Cardiac muscle cell (in vitro differentiated cells and primary cell): ENCODE measurements around the gene ARID4A. TPM values are rescaled to one million over a fixed set of nuclear protein-coding genes. Genes with fewer than 3 reads are reported as not detected.
"Not testable (repeated sequence)": the region's sequence is repeated elsewhere in the genome, so short reads cannot be mapped to it uniquely, and the experiment has no call there.

Experiments used
- DNase-seq, 2 donors: peaks; one replicate each; pipeline versions ENCODE4 v3.0.0 to v3.0.0-alpha.2; 2010 to 2017; ENCODE audit warnings: low read depth in 1 of 2, low spot score in 1 of 2
- H3K27ac ChIP-seq: fragments of 200-600 bp; sonication (generic); 2 replicates; pipeline ENCODE4 v1.5.1; 2016
- H3K27me3 ChIP-seq: fragments of 200-600 bp; sonication (generic); 2 replicates; pipeline ENCODE4 v1.6.0; 2016; ENCODE audit warnings: control low read depth
- H3K36me3 ChIP-seq: fragments of 200-600 bp; sonication (generic); 2 replicates; pipeline ENCODE4 v1.5.1; 2016; ENCODE audit warnings: control low read depth
- H3K4me1 ChIP-seq: fragments of 200-600 bp; sonication (generic); 2 replicates; pipeline ENCODE4 v1.8.1; 2017; ENCODE audit warnings: low read depth, mild to moderate bottlenecking, mixed run types
- H3K4me3 ChIP-seq: fragments of 200-600 bp; sonication (generic); 2 replicates; pipeline ENCODE4 v1.5.1; 2016; ENCODE audit warnings: mild to moderate bottlenecking
- H3K9me3 ChIP-seq: fragments of 200-600 bp; sonication (generic); 2 replicates; pipeline ENCODE4 v1.5.1; 2017; ENCODE audit warnings: low read depth, mild to moderate bottlenecking, control low read depth
- polyA plus RNA-seq: library from polyadenylated mRNA; unstranded; fragments of >200 nt; fragmentation: Nextera tagmentation; extraction: Ambion mirVana; gene quantifications from 2 replicates; pipeline ENCODE4 v1.2.1, GENCODE V29; 2016
- total RNA-seq: library from RNA; depleted of rRNA; stranded (reverse); fragments of >200 nt; gene quantifications from 2 replicates; pipeline ENCODE4 v1.2.3, GENCODE V29; 2016
- TF ChIP-seq, protein P1 (sequence below): IDR thresholded peaks from 2 replicates; pipeline ENCODE4 v1.5.1; 2012; ENCODE audit warnings: low read depth, mild to moderate bottlenecking, low read length

Gene ARID4A, protein sequence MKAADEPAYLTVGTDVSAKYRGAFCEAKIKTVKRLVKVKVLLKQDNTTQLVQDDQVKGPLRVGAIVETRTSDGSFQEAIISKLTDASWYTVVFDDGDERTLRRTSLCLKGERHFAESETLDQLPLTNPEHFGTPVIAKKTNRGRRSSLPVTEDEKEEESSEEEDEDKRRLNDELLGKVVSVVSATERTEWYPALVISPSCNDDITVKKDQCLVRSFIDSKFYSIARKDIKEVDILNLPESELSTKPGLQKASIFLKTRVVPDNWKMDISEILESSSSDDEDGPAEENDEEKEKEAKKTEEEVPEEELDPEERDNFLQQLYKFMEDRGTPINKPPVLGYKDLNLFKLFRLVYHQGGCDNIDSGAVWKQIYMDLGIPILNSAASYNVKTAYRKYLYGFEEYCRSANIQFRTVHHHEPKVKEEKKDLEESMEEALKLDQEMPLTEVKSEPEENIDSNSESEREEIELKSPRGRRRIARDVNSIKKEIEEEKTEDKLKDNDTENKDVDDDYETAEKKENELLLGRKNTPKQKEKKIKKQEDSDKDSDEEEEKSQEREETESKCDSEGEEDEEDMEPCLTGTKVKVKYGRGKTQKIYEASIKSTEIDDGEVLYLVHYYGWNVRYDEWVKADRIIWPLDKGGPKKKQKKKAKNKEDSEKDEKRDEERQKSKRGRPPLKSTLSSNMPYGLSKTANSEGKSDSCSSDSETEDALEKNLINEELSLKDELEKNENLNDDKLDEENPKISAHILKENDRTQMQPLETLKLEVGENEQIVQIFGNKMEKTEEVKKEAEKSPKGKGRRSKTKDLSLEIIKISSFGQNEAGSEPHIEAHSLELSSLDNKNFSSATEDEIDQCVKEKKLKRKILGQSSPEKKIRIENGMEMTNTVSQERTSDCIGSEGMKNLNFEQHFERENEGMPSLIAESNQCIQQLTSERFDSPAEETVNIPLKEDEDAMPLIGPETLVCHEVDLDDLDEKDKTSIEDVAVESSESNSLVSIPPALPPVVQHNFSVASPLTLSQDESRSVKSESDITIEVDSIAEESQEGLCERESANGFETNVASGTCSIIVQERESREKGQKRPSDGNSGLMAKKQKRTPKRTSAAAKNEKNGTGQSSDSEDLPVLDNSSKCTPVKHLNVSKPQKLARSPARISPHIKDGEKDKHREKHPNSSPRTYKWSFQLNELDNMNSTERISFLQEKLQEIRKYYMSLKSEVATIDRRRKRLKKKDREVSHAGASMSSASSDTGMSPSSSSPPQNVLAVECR
- 7.6 and 14.7 TPM in 2 replicates for total RNA-seq
- polyA plus RNA-seq, result 27.0 and 30.7 TPM in 2 replicates

DNA sequence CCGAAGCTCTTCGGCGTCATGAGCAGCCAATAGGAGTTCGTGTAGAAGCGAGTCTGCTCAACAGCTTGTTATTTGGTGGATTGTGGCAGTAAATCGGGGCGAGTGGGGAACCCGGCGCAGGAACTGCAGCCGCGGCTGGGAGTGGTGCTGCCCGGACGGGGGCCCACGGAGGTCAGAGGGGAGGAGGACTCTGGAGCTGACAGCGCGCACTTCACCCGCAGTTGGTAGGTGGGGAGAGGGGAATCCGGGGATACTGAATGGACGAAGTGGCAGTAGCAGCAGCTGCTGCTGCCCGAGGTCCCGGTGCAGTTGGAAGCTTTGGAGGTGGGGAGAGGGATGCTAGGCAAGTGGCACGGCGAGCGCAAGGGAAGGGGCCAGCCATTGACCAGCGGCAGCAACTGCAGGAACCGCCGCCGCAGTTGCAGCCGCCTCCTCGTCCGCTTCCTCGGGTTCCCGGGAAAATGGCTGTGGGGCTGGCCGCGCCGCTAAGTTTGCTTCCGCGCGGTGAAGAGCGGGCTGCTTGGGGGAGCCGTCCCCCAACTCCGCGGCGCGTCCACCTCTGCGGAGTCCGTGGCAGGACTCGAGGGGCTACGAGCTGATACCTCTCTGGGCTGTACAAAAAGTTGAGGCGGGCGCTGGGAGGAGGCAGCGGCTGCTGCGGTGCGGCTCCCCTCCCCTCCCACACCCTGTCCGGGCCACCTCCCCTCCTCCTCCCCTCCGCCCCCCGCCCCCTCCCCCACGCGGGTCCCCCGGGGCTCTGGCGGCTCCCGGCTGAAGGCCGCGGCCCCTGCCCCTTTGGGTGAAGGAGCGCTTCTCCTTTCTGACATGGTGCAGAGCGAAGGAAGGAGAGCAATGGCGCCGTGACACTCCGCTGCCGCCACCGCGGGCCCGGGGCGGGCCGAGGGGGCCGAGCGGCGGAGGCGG is at the start of gene ARID4A:
TSS of gene ARID4A (plus strand) at position 79 of the 924 bp plus-strand sequence. CDS start 1,300 bp downstream, outside the sequence.
- DNase-seq, result no peak
- no peaks in the 10 kb centered on the region for H3K27me3 ChIP-seq

DNA sequence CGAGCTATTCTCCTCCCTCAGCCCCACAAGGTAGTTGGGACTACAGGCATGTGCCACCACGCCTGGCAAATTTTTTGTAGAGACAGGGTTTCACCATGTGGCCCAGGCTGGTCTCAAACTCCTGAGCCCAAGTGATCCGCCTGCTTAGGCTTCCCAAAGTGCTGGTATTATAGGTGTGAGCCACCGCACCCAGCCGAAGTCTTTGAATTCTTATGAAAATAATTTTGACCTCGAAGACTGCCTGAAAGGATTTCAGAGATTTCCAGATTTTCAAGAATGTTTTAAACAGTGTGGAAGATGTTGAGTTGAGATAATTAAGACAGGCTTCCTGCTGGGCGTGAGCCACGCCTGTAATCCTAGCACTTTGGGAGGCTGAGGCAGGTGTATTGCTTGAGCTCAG is 48.7 kb upstream of the ARID4A start:
- H3K4me3 ChIP-seq, result no peak overlapping the region
- no peaks in the 10 kb centered on the region for H3K9me3 ChIP-seq
- H3K4me1 ChIP-seq, result peaks cover 21% of the 10 kb centered on the region
- DNase-seq, result no peak
- peaks cover 34% of the 10 kb centered on the region for H3K36me3 ChIP-seq
- TF ChIP-seq, protein P1, sequence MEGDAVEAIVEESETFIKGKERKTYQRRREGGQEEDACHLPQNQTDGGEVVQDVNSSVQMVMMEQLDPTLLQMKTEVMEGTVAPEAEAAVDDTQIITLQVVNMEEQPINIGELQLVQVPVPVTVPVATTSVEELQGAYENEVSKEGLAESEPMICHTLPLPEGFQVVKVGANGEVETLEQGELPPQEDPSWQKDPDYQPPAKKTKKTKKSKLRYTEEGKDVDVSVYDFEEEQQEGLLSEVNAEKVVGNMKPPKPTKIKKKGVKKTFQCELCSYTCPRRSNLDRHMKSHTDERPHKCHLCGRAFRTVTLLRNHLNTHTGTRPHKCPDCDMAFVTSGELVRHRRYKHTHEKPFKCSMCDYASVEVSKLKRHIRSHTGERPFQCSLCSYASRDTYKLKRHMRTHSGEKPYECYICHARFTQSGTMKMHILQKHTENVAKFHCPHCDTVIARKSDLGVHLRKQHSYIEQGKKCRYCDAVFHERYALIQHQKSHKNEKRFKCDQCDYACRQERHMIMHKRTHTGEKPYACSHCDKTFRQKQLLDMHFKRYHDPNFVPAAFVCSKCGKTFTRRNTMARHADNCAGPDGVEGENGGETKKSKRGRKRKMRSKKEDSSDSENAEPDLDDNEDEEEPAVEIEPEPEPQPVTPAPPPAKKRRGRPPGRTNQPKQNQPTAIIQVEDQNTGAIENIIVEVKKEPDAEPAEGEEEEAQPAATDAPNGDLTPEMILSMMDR, result no peak
- H3K27me3 ChIP-seq, result no peaks in the 10 kb centered on the region
- no peak overlapping the region for H3K27ac ChIP-seq

More for the DNA sequence above, at the start of gene ARID4A:
- H3K4me1 ChIP-seq, result peaks cover 22% of the 10 kb centered on the region
- no peaks in the 10 kb centered on the region for H3K9me3 ChIP-seq
- H3K4me3 ChIP-seq, result peak within 1 kb of the TSS; percentile 89
- H3K27ac ChIP-seq, result peak within 1 kb of the TSS; percentile 98
- TF ChIP-seq, protein P1, result no peak
- H3K36me3 ChIP-seq, result peaks cover 15% of the 10 kb centered on the region

DNA sequence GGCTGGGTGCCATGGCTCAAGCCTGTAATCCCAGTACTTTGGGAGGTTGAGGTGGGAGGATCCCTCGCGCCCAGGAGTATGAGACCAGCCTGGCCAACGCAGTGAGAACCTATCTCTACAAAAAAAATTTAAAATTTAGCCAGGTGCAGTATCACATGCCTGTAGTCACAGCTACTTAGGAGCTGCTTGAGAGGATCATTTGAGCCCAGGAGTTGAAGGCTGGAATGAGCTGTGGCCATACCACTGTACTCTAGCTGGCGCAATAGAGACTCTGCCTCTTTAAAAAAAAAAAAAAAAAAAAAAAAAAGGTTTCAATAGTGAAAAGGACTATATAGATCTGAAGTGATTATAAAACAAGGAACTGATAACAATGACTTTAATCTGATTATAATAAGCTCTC is 40.2 kb upstream of the ARID4A start:
- Histone ChIP-seq H3K9me3 (no peaks in the 10 kb centered on the region), H3K4me3 (no peak overlapping the region), H3K27me3 (no peaks in the 10 kb centered on the region), H3K27ac (no peak overlapping the region), H3K4me1 (no peaks in the 10 kb centered on the region), H3K36me3 (peaks cover 54% of the 10 kb centered on the region)
- DNase-seq, result no peak
- TF ChIP-seq, protein P1, result no peak

DNA sequence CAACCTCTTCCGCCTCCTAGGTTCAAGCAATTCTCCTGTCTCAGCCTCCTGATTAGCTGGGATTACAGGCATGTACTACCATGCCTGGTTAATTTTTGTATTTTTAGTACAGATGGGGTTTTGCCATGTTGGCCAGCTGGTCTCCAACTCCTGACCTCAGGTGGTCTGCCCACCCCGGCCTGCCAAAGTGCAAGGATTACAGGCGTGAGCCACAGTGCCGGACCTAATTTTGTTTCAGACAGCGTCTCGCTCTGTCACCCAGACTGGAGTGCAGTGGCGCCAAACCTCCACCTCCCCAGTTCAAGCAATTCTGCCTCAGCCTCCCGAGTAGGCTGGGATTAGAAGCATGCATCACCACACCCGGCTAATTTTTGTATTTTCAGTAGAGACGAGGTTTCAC is 36.4 kb upstream of the ARID4A start:
- not testable (repeated sequence) for H3K4me1 ChIP-seq, H3K4me3 ChIP-seq, H3K27ac ChIP-seq, H3K27me3 ChIP-seq, H3K9me3 ChIP-seq, DNase-seq
- H3K36me3 ChIP-seq, result peaks cover 68% of the 10 kb centered on the region

DNA sequence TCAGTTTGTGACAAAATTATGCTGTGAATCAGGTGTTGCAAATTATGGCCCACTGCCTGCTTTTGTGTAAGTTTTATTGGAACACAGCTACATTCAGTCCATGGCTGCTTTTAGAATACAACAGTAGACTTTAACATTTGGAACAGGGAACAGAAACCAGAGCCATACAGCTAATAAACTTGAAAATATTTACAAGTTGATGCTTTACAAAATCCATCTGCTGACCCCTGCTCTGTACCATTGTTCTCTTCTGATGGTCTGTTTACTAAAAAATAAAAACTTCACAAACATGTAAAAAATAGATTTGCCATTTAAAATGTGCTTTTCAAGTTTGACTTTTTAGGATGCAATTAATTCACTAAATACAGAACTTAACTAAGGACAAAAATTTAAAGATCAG is 33.0 kb upstream of the ARID4A start:
- H3K36me3 ChIP-seq, result peaks cover 71% of the 10 kb centered on the region
- H3K4me1 ChIP-seq, result no peaks in the 10 kb centered on the region
- no peaks in the 10 kb centered on the region for H3K9me3 ChIP-seq
- TF ChIP-seq, protein P1, result no peak
- peak overlapping the region; percentile 29 for H3K27ac ChIP-seq
- no peak overlapping the region for H3K4me3 ChIP-seq
- no peak for DNase-seq
- H3K27me3 ChIP-seq, result no peaks in the 10 kb centered on the region
